SK-N-MC (cell line): ENCODE results near the gene SLC26A11.

Source experiments
- EZH2 ChIP-seq: fragments of 200-600 bp; sonication (generic); IDR thresholded peaks from one replicate; pipeline ENCODE4 v1.6.1; 2017; ENCODE audit warnings: antibody characterized with exemption
- POLR2AphosphoS5 ChIP-seq: IDR thresholded peaks from 2 replicates; pipeline ENCODE4 v1.6.1; 2012; ENCODE audit warnings: mild to moderate bottlenecking, low read depth, low read length, borderline replicate concordance

GRCh38 chr17:80252871-80253270 lies 32.6 kb downstream of the SLC26A11 start:
- TF ChIP-seq EZH2 (no peak), POLR2AphosphoS5 (no peak)
